Stimulated activated CD4-positive, alpha-beta T cell treated with anti-CD3 and anti-CD28 coated beads, Interleukin-12 subunit alpha, Interleukin-12 subunit beta, amount 100 ng/mL, for 4 hours (primary cell): ENCODE results near the gene ATXN1.

ENCODE experiments used
- DNase-seq: peaks from one replicate; pipeline ENCODE4 v3.0.0-alpha.2; 2020

The ATXN1 gene

DNA sequence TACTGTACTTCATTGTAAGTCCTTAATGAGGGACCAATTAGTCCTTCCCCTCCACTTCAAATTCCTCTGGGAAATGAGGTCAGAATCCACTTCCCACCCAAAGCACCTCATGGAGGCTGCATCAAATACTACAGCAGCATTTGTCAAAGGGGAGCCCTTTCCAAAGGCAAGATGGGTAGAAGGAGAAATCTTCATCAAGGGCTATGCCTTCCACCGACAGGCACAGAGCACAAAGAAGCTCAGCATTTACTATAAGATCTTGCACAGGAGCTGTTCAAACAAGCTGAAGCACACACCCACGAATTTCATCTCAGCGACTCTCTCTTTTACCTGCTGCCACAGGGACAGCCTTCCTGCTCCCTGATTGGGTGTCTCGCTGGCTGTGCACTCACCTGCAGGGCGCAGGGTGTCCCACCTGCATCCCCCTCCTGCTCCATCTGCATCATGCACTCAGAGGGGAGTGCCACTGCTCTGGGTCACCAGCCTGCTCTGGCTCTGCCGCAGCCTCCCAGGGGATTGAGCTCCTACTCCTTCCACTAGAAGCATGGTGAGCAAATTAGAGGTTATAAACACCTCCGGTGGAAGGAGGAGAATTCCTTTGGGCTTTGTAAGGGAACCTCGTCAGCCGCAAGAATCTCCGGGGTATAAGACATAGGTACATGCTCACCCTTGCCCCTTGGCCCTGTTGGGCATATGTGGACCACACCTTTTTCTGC is 164.5 kb downstream of the ATXN1 start:
- no peak for DNase-seq

DNA sequence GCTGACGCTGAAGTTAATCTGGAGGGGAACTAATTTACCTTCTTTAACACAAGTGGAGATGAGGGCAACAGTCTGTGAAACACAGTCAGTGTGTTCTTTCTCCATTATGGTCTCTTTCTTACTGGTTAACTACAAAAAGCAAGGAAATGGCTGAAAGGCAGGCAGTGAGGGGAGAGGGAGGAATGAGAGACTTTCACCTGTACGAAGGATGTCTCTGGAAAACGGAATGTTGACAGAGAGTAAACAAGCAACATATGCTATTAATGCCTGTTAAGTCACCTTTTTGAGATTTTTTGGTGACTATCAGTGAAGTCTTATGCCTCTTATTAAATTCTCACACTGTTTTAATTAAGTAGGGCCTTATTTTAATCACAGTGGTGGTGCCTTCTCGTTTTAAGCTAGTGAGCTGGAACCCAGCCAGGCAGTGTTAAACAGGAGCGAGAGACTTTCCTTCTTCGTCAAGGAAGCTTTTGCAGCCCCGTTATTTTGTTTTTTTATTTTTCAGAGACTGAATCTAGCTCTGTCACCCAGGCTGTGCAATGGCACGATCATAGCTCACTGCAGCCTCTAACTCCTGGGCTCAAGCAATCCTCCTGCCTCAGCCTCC is 165.6 kb downstream of the ATXN1 start:
- no peak for DNase-seq

DNA sequence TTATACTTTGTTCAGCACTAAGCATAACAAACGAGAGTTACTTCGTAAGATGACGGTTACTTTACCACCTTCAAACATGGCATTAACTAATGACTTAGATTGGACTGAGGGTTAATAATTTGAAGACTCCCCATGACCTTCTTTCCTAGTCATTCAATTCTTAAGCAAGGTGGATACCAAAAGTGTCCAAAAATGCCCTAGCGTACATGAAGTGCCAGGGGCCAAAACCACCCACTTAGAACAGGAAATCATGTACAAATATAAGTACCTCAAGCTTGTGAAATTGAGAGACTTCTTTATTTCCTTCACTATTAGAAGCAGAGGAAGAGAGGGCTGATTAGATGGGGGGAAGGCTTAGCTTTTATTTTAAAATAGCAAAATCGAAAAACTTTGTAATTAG is 166.4 kb downstream of the ATXN1 start:
- no peak for DNase-seq

DNA sequence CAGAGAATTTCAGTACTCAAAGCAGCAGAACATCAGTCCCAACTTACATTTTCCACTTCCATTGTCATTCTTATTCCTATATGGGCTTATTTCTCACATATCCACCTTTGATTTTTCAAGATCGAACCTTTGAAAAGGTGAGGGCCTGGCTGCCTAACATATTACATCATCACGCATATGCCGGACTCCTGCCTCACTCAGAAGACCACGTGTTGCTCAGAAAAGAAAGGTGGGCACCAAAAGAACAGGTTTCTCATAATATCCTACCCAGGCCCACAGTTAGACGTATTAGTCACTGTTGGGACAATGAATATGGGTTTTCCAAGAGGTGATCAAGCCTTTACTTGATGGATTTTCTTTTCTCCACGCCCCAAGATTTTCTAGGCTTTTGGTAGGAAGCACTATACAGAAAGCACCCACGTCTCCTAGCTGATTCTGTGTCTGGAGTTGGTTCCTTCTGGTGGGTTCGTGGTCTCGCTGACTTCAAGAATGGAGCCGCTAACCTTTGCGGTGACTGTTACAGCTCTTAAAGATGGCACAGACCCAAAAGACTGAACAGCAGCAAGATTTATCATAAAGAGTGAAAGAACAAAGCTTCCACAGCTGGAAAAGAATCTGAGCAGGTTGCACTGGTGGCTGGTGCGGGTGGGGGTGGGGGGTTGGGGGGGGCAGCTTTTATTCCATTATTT is 168.9 kb downstream of the ATXN1 start:
- no peak for DNase-seq

DNA sequence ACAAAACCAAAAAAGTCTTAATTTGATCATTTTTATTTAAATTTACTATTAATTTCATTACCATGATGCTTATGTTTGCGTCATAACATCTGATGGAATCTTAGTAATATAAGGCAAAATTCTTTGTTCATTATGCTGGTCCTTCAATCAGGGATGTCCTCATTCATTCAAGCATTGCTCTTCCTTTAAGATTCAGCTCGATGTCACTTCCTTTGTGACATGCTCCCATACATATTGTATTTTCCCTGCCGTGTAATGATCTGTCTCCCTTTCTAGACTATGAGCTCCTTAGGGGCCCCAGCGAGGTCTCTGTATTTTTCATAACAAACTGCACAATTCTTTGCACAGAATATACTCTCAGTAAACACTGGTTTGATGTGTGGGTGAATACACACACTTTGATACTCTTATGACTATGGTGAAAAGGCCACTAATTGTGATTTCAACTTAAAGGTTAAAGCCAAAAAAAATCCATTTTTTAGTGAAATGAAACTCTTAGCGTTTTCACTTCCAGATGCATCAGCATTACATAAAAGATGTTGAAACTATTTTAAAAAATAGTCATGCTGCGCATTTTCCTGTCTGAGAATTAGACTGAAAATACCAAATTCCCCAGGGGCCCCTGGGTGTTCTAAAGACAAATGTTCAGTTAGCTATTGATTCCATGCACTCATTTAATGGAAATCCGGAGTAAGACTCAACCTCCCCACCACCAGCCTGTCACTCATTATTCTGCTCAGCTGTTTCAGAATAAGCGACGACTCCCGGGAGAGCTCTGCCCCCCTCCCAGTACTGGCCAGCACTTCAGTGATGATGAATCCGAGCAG is 169.7 kb downstream of the ATXN1 start:
- DNase-seq: peak; percentile 7

DNA sequence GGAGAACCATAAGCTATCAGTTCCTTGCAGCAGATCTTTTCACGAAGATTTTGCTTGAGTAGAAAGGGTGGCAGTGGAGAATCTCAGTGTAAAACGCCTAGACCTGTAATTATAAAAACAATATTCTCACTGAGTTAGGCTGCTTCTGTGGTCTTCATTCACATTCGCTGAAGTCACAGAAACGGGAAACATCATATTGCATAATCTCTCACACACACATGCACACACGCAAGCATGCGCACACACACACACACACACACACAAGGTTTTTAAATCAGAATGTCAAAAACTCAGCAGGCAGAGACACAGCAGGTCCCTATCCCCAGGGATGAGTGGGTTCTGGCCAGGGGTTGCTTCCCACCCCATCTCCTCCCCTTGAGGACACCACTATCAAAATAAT is 175.5 kb downstream of the ATXN1 start:
- DNase-seq: no peak

DNA sequence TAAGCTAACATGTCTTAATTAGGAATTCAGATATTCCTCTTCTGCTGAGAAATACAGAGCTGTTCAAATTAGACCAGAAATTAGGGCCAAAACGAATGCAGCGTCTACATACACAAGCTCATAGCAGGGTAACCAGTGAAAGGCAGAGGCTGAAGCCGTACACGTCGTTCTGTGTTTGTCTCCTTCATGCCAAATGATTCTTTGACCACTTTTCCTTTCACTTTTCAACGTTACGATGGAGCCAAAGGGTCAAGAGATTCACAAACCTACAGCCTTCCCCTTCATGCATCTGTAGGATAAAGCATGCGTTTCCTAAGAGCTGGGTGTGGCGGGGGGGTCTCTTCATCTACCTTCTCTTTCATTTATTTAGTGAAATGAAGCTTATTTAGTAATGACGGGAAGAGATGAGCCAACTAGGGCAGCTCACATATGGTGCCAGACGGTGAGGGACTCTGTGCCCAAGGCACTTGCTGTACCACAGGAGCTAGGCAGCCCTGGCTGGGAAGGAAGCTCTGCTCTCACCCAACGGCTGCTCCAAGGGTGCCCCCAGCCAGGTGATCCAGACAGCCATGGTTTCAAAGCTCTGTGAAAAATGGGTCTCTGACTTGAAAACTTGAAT is 178.0 kb downstream of the ATXN1 start:
- no peak for DNase-seq

DNA sequence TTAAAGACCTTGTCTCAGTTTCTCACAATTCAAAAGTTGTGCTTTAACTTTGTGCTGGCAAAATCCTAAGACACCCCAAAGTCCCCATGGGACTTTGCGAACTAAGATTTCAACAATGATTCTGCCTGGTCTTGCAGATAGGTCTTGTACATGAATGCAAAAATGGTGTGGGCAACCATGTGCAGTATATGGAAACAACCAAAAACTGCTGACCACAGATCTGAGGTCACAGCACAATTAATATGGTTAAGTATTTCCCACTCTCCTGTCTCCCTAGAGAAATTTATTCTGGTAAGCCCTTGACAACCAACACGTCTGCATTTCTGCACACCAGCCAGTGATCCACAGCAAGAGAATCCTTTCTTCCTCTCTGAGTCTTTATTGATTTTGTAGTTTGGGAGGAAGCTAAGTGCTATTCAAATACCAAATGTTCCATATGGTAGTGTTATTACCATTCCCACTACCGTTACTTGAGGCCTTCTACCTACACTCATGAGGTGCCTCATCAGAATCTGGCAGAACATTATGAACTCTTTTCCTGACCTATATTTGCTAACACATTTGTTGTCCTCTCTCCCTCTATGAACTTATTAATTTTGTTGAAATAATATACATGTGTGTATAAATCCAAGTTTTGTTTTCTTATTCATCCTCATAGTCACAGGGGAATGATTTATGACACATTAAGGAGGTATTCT is 178.7 kb downstream of the ATXN1 start:
- no peak for DNase-seq

DNA sequence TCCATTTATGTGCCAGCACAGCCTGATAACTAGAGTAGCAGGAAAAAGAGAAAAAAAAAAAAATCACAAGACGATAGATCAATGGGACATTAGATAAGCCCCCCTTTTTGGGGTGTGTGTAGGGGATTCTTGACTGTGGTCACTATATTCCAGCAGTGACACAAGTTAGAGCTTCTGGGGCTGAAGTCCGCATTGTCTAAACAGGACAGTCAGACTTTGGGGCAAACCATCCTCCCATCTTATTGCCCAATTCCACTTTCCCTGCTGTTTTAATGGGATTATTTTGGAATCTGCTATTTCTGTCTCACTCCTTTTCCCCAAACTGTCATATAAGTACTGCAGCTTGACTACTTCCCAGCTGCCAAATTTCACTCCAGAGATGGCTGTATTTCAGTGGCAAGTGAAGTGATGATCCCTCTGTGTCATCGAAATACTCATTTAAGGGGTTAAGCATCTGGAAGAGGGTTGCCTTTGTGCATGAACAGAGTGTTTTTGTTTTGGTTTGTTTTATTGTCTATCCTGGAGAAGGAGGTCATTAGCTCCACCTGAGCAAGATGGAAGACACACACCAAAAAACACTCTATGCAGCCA is 182.5 kb downstream of the ATXN1 start:
- DNase-seq: no peak

DNA sequence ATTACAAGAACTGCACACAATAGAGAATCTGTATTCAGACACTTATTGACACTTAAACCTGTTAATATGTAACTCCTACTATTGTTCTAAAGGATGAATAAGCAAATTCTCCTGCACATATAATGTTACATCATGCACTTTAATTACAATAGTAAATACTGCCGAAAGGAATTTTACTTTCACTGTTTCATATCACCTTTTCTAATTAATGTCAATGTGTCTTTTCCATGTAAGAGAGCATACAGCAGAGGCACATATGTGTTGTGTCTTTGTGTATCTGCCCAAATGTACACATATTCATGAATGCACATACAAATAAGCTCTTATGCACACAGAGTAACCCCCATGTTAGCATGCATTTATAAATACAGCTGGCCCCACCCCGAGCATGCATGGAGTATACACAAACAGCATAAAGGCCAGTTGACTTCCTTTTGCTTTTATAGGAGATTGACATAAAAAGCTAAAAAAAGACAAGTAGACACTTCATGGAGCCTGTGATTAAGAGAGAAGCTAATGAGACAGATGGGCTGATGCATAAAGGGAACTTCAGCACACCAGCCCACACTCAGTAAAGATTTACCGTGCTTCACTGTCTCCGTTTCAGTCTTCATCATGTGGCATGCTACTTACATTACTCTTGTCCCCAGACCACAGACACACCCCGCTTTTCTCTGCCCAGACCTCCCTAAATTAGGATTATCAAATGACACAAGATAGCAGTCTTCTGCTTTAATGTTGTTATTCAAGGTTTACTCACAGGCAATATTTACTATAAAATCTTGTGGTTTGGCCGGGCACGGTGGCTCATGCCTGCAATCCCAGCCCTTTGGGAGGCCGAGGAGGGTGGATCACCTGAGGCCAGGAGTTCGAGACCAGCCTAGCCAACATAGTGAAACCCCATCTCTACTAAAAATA is 184.6 kb downstream of the ATXN1 start:
- no peak for DNase-seq

DNA sequence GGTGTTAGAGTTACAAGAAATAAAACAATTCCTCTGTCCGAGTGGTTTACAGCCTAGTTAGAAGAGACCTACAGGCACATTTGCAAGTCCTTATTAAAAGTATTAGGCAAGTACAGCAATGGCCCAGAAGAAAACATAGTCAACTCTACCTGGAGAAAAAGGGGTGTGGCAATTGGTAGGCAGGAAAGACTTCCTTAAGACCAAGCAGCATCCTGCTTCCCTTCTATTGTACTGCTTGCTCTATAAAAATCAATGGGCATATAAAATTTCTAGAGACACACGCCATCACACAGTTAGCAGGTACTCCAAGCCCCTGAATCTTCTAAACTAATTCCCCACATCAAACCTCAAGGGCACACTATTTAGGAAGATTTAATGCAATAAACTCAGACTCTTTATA is 185.6 kb downstream of the ATXN1 start:
- no peak for DNase-seq

DNA sequence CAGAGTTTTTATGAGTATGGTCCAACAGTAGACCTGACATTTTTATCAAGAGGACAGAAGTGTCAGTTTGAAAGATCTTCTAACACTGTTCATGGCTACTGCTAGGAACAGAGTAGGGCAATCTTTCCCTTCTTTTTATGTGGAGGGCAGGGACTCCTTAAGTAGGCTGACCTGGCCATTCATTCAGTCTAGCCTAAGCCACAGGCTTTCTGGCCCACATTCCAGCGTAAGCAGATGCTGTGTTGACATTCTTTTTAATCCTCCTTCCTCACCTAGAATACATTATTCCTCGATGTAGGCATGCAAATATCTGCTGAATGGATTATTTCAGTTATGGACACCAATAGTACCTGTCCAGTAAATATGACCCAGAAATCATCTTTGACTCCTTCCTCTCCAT is 188.3 kb downstream of the ATXN1 start:
- DNase-seq: no peak

DNA sequence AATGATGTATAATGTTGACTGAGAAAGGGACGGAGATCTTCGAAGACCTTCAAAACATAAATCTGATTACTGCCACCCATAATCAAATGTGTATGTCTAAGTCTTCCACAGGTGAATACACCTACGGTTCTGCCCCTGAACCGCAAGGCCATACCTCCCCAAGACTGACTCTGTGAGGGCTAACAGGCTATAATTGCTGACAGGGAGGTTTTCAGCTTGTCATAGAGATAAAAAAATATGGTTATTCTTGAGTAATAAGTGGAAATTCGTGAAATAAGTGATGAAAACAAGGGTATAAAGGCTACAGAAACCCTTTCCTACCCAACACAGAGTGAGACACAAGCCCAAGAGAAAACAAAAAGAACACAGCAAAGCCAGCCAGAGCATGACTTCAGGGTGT is 188.9 kb downstream of the ATXN1 start:
- DNase-seq: no peak

DNA sequence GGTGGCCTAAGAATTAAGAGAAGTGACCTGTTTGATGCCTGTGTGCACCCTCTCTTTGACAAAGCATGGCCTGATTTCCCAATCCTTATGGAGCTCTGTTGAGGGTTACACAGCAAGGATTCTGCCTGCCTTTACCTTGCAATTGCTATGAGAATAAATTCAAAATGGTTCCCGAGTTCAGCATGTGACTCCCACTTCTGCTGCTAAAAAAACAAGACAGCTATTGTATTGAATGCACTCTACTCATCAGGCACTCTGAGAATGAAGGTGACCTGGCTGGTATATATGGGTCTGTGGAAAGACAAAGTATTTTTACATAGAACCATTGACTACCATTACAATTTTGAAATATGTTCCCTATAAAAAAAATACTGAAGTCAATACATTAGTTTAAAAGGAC is 190.3 kb downstream of the ATXN1 start:
- no peak for DNase-seq

DNA sequence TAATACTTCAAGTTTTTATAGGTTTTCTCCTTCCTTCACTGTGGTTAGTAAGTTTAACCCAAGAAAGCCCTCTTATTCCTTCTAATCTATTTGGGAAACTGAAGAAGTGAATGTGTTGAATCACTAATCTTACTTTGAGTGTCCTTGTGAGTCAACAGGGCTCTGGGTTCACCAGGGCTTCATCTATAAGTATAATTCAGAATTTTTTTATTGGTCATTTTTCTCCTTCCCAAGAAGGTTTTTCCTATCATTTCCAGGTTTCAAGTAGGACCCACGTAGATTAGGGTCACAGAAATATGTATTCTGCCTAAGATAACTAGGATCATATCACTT is 191.1 kb downstream of the ATXN1 start:
- no peak for DNase-seq

DNA sequence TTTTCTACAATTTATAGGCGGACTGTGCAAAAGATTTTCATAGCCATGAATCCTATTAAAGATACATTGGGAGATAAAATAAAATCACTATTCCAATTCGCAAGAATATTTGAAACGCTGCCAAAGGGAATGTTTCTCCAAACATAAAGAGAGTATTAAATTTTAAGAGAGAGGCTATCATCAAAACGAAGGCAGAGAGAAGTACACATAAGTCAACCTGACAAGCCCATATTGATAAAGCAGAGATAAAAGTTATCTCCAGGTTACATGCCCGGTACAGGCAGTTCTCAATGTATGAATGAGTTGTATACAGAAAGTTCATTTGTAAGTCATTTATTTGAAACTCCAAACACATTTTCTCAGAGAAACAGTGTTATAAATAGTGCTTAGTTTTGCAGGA is 193.1 kb downstream of the ATXN1 start:
- no peak for DNase-seq

DNA sequence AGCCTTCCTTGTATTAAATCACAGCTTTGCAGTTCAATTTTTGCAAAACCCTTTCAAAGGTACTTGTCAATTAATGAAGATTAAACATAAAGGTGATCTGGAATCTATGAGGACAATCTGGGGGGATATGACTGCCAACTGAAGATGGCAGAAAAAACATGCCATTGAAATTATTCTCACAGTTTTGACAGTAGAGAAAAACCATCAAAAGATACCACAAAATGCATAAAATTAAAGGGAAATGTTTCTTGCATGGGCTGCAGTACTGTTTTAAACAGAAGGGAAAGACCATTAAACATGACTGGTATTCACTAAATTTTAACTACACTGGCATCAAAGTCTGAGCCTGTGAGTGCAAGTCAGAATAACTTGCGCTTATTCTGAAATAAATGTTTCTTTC is 194.2 kb downstream of the ATXN1 start:
- DNase-seq: no peak

DNA sequence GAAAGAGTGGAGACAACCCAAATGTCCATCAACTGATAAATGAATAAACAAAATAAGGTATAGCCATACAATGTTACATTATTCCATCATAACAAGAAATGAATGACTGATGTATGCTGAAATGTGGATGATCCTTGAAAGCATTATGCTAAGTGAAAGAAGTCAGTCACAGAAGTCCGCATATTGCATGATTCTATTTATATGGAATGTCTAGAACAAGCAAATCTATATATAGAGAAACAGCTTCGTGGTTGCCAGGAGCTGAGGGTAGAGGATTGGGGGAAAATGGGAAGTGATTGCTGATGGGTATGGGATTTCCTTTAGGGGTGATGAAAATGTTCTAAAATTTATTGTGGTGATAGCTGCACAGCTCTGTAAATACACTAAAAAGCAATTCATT is 196.8 kb downstream of the ATXN1 start:
- DNase-seq: no peak

DNA sequence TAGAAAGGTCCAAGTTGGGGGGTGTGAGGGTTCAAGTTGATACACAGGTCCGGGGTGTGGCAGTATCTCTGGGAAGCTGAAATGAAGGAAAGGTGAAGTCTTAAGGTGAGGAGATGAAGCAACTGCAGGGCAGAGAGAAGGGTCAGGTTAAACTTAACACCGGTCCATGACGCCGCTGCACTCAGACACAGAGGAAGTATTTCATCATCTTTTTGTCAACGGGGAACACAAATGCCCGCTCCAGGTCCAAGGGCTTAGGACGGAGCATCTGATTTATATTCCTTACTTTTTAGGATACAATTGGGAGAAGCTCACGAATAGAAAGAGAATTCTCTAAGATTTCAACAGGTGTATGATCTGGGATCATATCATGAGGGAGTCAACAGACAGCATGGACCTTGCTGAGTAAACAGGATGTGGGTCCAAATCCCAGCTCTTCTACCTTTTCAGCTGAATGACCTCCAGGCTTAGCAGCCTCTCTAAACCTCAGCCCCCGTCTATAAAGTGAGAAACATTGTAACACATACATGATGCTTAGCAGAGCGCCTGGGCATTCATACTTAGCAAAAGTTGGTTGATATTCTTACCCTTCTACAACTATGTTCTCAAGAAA is 197.5 kb downstream of the ATXN1 start:
- DNase-seq: no peak

DNA sequence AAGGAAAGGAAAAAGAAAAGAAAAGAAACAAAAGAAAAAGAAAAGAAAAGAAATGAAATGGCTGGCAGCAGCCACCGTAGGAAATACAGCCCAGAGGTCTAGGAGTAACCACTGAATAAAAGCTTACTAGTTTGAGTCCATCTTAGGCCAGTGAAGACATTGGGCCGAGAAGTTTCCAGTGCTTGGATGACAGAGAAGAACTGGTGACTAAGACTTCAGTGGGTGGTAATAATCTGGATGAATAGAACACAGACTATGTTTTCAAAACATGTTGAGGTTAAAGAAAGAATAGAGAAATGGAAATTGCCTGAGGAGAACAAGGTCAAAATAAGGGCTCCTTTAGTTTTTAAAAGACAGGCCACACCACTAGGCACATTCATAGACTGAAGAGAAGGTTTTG is 198.8 kb downstream of the ATXN1 start:
- no peak for DNase-seq

DNA sequence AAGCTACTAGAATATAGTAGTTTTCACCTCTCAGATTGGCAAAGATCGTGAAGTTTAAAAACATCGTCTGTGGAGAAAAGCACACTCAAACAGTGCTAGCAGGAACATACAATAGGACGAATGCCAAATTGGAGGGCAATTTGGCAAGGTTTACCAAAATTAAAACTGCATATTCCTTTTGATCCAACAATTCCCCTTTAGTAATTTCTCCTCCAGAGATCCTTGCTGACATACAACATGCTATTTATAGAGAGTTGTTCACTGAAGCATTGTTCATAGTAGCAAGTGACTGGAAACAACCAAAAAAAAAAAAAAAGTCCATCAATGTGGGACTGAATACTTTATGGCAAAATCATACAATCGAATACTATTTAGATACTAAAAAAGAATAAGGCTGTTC is 202.2 kb downstream of the ATXN1 start:
- DNase-seq: no peak
